NCI-H2196 (cell line): ENCODE results near the gene NDST4.

ENCODE experiments used
- DNase-seq: peaks from one replicate; lab custom pipeline; 2025; ENCODE audit not compliant: unreplicated experiment; lab: John Stamatoyannopoulos, UW

Gene NDST4

DNA sequence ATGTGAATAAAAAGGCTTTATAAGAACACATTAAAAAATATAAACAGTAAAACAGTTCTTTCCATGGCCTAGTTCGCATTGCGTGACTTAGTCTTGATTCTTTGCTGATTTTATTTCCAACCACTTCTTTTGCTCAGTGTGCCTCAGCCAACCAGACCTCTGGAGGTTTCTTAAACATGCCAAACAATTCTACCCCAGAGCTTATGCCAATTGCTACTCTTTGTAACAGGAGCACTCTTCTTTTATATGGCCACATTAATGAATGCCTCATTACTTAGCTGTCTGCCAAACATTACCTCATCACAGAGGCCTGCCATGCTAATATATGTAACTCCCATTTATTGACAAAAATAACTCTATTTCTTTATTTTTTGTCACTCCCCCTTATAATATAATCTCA is 202.3 kb downstream of the NDST4 start:
- DNase-seq: no peak

DNA sequence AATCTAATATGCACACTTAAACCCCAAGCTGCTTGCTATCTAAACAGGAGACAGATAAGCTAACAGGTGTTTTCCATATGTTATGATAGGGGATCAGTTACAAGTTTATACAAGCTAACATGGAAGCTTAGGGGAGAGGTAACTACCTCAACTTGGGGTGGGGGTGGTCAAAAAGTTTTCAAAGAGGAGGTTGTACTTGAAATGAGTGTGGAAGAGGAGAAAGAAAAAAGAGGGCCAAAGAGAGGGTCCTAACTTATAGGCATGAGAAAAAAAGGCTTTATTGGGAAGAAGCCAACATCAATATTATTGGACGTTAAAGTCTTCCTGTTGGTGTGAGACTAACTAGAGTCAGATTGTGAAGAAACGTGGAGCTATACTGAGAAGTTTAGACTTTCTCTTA is 205.9 kb downstream of the NDST4 start:
- DNase-seq: no peak

DNA sequence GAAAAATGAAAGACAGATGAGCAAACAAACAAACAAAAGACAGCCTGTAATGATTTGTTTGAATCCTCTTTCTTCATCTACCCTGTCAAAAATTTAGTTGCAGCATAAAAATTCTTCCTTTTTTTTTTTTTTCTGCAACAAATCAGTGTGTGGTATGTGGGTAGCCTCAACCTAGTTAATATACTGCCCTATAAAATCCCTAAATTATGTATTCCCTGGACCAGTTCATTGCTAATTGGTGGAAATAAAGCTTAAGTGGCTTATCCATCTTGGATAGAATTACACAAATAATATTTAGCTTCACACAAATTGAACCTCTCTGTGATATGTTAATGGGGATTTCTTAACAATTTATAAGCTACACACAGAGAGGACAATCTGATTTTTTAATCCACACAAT is 208.4 kb downstream of the NDST4 start:
- no peak for DNase-seq

DNA sequence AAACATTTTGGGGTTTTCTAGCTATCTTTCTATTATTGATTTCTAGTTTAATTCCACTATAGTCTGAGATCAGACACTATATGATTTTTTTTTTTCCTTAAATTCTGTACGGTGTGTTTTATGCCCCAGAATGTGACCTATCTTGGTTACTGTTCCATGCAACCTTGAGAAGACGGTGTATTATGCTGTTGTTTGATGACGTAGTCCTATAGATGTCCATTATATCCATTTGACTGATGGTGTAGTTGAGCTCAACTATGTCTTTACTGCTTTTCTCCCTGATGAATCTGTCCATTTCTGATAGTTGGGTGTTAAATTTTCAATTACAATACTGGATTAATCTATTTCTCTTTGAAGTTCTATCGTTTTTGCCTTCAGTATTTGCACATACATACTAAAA is 212.5 kb downstream of the NDST4 start:
- DNase-seq: no peak

DNA sequence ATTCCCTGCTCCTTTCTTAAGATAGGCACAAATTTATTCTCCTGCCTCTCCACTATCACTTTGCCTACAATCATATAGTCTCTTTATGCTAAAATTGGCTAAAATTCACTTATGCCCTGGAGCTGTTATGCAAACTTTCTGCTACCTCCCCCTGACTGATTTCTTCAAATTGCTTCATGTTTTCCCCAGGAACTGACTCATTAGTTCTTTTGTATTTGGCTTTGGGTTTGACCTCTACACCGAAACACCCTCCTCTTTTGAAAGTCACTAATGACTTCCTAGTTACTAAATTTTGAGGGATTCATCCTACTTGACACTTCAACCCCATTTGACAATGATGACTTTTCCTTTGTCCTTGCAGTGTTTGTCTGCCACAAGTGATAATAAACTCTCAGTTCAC is 222.6 kb downstream of the NDST4 start:
- DNase-seq: no peak

DNA sequence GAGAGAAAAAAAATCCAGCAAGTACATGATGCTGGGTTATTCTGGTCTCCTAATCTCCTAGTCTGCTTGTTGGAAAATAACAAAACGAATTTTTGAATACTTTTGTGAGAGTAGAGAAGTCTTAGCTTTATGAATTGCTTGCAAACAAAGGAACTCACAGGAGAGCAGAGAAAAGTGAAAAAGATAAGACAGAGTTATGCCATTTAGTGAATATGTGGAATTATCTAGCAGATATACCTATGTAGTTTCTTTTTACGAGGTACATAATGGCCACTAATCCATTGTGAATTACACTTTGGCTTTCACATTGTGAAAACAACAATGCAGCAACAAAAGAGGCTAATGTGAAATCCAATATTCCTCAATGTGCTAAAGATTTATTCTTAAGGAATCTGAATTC is 226.7 kb downstream of the NDST4 start:
- DNase-seq: no peak

DNA sequence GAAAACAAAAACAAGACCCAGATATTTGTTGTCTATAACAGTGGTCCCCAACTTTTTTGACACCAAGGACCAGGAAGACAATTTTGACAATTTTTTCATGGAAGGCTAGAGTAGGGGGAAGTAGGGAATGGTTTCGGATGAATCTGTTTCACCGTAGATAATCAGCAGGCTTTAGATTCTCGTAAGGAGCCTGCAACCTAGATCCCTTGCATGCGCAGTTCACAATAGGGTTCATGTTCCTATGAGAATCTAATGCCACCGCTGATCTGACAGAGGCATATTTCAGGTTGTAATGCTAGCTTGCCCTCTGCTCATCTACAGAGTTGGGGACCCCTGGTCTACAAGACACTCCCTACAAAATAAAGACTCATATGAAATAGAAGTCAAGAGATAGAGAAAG is 229.8 kb downstream of the NDST4 start:
- DNase-seq: no peak

DNA sequence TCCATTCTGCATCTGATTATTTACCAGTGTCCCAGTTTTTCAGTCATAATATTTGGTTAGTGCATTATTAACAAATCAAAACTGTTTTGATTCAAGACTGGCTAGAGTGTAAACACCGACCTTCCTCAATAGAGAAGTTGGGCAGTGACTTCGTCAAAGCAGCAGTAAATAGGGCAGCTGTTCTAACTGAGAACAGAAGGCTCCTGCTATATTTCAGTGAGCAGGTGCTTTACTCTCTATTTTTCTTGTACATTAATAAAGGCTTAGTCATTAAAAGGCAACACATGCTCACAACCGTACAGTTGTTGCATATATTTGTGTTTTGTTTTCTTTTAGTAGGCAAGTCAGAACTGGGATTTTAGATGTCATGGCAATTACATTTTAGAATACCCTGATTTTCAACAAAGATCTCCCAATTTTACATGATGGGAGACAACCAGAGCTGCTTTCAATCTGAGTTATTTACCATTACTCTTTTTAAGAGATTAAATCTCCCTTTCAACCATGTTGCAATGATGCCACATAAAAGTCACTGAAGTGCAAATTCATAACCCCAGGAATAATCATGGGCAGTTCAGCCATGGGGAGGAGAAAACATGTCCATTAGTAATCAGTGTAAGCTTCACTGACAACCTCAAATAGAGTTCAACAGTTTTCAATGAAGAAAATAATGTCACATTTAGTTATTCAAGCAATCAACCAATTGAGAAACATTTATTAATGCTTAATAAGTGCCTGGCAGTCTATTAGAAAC is 233.3 kb downstream of the NDST4 start:
- peak; percentile 6 for DNase-seq

DNA sequence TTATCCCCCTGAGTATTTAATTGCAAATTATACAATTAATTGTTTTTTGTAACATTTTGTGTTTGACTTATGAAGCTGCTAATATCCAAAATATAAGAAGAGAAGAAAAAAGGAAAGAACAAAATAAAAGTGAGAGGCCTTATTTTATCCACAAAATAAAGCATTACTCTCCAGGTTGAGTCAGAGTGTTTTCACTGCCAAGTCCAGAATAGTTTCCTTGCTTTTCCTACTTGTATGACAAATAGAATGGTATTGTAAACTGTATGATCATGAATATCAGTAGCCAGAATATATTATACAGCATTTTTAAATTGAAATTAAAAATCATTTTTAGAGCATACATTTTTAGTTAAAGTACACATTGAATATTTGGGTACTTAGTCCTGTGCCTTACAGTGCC is 237.8 kb downstream of the NDST4 start:
- DNase-seq: no peak

DNA sequence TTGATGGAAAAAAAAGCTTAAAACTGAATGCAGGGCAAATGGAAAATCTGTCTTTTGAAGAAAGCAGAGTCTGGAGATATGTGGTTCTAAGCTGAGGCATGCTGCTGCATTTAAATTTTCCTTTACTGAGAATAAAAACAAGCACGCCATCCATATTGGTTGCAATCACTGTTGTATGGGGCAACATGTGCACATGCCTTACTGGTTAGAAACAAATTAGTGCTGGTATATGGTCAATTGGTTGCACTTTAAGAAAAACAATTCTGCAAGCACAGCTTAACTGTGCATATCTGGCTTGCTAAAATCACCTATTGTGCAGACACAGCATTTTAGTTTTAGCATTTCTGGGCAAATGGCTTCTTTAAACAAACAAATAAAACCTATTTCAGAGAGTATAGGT is 239.1 kb downstream of the NDST4 start:
- DNase-seq: no peak

DNA sequence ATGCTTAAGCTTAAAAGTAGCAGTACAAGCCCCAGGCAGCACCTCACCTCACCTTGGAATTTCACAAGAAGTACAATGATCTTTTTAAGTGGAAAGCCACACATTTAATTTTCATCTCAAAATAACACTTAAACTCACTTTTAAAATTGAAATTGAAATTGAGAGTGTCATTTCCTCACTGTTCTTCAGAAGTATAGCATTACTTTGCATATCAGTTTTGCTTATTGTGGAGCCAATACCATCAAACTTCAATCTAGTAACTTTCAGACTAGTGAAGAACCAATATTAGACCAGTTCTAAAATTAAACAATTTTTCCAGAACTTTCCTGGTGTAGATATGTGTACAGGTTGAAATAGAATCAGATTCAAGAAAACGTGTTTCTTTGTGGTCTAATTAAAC is 242.4 kb downstream of the NDST4 start:
- DNase-seq: no peak

DNA sequence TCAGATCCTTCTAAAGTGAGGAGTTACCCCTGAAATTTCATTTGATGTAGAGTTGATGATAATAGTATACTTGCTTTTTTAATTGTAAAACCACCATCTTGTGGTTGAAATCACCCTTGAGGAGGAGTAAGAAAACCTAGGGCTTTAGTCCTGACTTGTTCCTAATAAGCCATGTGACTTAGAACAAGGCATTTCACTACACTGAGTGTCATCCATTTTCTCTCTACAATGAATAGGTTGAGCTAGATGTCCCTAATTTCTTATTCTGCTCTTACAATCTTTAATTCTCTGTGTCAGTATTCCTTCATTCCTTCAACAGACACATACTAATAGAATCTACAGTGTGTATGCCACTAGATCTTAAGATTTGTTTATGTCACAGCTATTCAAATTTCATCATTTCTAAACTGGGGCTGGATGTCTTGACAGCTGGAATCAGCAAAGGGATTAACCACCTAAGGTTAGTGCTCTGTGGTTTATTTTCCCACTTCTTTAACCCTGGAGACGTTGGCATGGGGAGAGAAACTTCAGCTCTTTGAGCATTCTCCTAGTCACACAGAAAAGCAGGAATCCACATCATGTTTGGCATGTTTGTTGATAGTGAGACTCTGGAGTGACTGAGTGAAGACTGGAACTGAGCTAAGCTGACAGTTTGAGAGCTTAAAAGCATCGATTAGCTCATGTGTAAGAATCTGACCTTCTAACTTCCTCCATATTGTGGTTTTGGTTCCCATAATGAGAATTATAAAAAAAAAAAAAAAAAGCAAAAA is 246.3 kb downstream of the NDST4 start:
- DNase-seq: no peak

DNA sequence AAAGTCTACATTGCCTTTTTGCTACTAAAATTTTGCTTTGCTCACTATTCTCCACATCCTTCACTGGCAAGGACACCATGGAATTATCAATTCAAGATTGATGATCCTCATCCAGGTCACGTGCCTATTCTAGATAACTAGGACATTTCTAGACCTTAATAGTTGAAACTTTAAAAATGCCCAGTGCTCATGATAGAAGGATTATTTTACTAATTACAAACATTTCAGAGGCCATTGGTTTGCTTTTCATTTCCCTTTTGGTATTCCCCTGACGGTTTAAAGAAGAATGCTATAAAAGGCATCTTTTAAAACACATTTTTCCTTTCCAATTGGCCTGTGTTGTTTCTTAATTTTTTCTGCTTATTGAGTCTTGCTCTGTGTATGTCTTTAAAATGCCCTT is 249.4 kb downstream of the NDST4 start:
- DNase-seq: no peak

DNA sequence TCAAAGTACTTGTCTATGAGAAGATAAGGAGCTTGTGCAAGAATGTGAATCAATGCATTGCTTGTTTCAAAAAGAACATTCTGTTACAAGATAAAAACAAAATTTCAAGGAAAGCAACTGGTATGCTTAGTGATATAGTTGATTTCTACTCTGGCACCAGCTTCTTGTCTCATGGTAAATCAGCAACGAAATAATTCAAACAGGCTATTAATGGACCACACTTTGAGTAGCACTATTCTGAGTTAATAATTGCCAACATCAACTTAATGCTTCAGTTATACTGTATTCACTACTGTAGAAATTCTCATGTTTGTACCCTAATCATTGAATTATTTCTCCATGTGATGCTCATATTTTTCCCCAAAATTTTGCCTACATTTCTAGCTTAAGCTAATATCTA is 252.6 kb downstream of the NDST4 start:
- no peak for DNase-seq

DNA sequence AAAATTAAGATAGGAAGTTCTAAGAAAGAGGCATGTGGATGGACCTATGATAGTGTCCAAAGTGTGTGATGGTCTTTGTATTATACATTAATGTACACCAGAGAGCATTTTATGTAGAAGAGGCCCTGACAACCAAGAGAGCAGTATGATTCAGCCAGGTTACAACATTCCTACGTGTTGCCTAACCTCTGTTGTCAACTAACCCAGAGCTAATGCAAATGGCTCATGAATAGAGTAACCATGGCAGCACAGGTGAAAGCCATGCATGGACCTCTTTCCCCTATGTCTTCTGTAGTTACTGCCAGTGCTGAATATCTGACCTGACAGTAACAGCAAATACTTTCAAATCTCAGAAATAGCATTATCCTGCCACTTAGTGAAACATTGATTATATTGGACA is 255.6 kb downstream of the NDST4 start:
- no peak for DNase-seq

DNA sequence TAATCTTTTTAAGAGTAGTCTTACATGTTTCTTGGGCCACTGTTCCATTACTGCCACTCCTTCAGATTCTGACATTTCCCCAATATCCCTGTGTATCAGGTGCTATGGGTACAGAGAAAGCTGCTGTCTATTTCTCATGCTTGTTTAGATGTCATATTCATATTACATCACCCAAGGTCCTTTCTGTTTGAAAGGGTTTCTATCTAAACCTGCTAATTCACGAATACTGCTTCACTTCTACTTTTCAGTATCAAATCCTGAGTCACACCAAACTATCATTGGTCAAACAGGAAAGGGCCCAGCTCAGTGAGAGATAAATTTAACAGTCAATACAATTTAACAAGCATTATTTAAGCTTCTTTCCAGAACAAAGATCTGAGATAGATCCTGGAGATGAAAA is 273.4 kb downstream of the NDST4 start:
- no peak for DNase-seq

DNA sequence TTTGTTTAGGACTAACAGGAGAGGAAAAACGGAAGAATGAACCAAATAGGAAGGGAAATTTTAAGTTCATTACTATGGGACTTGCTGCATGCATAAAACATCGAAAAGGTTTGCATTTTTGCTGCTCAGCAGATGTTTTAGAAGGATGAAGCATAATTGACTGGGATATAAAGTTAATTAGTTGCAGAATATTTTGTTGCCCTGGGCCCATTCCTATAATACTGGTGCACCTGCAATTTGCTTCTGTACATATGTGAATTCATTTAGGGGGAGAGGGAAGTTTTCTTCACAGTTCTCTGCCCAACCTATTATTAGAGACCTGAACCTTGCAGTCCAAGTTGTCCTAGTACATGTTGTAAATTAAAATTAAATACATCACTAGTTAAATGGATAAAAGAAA is 282.8 kb downstream of the NDST4 start:
- DNase-seq: no peak

DNA sequence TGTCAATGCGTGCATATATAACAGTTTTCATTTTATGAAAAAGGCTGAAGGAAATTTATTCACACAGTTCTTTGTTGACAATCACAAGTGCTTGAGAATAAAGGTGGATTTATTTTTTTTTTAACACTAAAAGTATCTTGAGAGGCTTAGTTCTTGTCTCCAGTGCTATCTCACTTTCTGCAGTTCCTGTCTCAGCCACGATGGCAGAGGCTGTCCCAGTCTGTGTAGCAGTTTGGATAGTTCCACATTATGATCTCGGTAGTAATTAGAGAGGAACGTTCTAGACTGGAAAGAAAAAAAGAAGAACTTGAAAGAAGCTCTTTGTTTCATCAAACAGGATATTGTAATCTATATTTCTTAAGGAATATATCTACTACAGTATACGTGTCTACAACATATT is 285.8 kb downstream of the NDST4 start:
- DNase-seq: no peak

DNA sequence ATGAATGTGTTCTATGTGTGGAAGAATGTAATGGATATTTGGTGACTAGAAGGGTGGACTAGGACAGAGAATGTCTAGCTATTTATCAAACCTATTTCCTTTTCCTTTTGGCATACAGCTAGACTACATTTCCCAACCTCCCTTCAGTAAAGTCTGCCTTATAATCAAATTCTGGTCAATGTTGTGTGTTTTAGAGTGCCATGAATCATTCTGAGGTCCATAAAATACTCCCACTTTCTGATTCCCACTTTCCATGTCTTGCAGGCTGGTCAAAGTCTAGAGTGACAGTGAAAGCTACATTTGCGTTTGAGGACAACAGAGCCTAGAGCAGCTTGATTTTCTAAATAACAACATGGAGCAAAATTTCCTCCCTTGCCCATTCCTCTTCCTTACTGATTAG is 297.7 kb downstream of the NDST4 start:
- no peak for DNase-seq

DNA sequence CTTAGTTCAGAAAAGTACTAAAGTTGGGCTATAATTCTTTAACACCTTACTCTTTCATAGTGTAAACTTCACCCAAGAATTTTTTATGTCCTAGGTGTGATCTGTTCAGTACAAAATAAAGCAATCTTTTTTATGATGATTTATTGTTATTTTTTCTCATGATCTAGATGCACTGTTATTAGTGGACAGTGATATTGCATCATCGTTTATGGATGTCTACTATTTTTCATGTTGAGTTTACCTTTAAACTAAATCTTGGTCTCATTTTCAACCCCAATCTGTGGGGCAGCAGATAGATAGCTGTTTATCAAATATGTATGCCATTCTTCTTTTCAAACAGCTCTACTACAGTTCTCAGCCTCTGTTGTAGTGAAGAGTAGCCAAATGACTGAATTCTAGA is 299.5 kb downstream of the NDST4 start:
- DNase-seq: no peak

DNA sequence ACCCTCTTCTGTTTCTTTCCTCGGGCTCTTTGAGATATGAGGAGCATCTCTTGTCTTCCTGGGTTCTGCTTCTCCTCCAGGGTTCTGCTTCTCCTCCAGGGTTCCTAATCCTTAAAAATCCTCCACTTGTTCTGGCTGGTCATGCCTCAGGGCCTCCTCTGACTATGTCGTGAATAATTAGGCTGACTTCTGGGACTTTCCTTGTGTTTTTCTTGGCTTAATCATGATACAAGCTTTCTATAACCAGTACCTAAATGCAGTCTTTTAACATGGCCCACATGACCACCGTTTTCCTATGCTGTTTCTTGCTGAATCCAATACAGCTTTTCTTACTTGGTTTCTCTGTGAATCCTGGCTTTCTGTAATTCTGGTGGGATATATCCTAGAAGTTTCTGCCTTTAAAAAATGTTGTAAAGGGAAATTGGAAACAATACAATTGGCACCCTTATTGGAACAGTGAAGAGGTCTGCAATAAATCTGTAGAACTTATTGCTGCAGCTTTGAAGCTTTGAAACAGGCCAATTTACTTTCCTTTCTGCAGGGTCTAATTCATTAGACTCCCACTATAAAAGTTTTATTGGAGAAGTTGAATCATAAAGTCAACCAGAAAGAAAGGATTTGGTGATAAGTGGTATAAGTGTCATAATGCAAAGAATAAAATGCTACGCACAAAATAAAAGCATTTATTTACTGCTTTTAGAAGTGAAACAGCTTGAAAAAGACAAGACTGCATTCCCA is 301.7 kb downstream of the NDST4 start:
- no peak for DNase-seq

DNA sequence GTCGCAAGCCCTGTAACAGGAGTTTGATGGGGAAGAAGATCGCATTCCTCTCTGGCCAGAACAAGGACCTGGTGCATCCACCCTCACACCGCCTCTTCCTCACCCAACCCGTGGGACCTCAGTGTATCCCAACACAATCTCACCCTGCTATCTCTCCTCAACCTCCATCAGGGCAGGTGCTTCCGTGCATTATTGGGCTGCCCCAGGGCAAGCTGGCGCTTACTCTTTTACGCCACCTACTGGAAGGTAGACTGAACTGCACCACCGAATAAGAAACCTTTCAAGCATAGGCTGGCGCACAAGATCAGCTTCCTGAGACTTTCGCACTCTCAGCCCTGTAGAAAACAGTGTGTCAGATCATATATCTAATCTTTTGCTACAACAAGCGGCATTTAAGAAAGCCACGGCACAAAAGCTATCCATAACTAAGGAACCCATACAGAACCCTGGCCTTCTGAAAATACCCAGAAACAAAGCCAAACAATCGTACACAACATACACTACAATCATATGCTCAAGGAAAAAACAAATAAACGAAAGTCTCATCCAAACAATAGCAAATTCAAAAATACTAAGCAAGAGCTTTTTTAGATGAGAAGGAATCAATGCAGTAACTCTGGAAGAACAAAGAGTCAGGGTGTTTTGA is 305.5 kb downstream of the NDST4 start:
- DNase-seq: no peak
